H1 (cell line): Measurements from ENCODE around the gene ZNF423. TPM values are rescaled to one million over a fixed set of nuclear protein-coding genes. Genes with fewer than 3 reads are reported as not detected.

Experiments used
- CTCF ChIP-seq, 3 experiments: IDR thresholded peaks; 1 replicate in 2 of 3; 2 replicates in 1 of 3; pipeline versions ENCODE4 v1.5.1 to v1.6.1; 2011; ENCODE audit warnings: low read length in 3 of 3, mild to moderate bottlenecking in 3 of 3, inconsistent platforms in 2 of 3, low read depth in 1 of 3, moderate library complexity in 1 of 3; ENCODE audit not compliant: insufficient read depth in 1 of 3; ENCODE audit errors: control extremely low read depth in 1 of 3
- polyA plus RNA-seq, 7 experiments: library from polyadenylated mRNA; depleted of rRNA in 3 of 7; stranded (reverse) in 5 of 7; unstranded in 2 of 7; fragments of >200 nt in 5 of 7; fragments of 200-250 nt in 2 of 7; gene quantifications; 1 replicate in 5 of 7; 2 replicates in 1 of 7; 4 replicates in 1 of 7; pipeline versions ENCODE4 v1.2.1 to v1.2.3, GENCODE V29; 2011 to 2013; ENCODE audit warnings: missing spikeins in 2 of 7, mixed read lengths in 2 of 7
- total RNA-seq: library from RNA; stranded (reverse); fragmentation: NEBNext Ultra II Directional; extraction: Animal tissue kit (Norgen Biotek cat#: 25700); gene quantifications from 2 replicates; pipeline ENCODE4 v1.2.1, GENCODE V29; 2021
- TF ChIP-seq, protein P1 (sequence below): fragments of 300-600 bp; sonication (generic); IDR thresholded peaks from 2 replicates; pipeline ENCODE4 v1.7.1; 2012; ENCODE audit warnings: low read length, moderate library complexity, mild to moderate bottlenecking, inconsistent platforms; ENCODE audit not compliant: insufficient replicate concordance

The ZNF423 gene
- total and polyA plus RNA-seq, 2 of the 8 experiments (the other 6 are each of a cell fraction or from before 2014, with no cell fraction given), result 38.2 to 52.3 TPM

DNA sequence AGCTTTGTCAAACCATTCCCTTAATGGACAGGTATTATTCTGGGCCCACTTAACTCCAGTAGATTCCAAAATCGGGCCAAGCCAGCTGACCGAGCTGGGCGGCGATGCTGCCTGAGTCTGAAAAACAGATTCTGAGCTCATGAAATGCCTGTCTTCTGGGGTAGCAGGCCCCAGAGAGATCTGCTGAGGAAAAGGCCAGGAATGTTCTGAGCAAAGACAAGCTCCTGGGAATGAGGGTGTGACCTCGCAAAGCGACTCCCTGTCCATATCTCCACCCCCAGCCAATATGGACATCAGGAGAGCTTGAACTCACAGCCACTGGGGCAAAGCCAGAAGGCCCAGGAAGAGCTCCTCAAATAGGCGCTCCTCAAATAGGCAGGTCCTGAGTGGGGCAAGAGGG lies 23.7 kb downstream of the ZNF423 start (continued):
- TF ChIP-seq, protein P1, sequence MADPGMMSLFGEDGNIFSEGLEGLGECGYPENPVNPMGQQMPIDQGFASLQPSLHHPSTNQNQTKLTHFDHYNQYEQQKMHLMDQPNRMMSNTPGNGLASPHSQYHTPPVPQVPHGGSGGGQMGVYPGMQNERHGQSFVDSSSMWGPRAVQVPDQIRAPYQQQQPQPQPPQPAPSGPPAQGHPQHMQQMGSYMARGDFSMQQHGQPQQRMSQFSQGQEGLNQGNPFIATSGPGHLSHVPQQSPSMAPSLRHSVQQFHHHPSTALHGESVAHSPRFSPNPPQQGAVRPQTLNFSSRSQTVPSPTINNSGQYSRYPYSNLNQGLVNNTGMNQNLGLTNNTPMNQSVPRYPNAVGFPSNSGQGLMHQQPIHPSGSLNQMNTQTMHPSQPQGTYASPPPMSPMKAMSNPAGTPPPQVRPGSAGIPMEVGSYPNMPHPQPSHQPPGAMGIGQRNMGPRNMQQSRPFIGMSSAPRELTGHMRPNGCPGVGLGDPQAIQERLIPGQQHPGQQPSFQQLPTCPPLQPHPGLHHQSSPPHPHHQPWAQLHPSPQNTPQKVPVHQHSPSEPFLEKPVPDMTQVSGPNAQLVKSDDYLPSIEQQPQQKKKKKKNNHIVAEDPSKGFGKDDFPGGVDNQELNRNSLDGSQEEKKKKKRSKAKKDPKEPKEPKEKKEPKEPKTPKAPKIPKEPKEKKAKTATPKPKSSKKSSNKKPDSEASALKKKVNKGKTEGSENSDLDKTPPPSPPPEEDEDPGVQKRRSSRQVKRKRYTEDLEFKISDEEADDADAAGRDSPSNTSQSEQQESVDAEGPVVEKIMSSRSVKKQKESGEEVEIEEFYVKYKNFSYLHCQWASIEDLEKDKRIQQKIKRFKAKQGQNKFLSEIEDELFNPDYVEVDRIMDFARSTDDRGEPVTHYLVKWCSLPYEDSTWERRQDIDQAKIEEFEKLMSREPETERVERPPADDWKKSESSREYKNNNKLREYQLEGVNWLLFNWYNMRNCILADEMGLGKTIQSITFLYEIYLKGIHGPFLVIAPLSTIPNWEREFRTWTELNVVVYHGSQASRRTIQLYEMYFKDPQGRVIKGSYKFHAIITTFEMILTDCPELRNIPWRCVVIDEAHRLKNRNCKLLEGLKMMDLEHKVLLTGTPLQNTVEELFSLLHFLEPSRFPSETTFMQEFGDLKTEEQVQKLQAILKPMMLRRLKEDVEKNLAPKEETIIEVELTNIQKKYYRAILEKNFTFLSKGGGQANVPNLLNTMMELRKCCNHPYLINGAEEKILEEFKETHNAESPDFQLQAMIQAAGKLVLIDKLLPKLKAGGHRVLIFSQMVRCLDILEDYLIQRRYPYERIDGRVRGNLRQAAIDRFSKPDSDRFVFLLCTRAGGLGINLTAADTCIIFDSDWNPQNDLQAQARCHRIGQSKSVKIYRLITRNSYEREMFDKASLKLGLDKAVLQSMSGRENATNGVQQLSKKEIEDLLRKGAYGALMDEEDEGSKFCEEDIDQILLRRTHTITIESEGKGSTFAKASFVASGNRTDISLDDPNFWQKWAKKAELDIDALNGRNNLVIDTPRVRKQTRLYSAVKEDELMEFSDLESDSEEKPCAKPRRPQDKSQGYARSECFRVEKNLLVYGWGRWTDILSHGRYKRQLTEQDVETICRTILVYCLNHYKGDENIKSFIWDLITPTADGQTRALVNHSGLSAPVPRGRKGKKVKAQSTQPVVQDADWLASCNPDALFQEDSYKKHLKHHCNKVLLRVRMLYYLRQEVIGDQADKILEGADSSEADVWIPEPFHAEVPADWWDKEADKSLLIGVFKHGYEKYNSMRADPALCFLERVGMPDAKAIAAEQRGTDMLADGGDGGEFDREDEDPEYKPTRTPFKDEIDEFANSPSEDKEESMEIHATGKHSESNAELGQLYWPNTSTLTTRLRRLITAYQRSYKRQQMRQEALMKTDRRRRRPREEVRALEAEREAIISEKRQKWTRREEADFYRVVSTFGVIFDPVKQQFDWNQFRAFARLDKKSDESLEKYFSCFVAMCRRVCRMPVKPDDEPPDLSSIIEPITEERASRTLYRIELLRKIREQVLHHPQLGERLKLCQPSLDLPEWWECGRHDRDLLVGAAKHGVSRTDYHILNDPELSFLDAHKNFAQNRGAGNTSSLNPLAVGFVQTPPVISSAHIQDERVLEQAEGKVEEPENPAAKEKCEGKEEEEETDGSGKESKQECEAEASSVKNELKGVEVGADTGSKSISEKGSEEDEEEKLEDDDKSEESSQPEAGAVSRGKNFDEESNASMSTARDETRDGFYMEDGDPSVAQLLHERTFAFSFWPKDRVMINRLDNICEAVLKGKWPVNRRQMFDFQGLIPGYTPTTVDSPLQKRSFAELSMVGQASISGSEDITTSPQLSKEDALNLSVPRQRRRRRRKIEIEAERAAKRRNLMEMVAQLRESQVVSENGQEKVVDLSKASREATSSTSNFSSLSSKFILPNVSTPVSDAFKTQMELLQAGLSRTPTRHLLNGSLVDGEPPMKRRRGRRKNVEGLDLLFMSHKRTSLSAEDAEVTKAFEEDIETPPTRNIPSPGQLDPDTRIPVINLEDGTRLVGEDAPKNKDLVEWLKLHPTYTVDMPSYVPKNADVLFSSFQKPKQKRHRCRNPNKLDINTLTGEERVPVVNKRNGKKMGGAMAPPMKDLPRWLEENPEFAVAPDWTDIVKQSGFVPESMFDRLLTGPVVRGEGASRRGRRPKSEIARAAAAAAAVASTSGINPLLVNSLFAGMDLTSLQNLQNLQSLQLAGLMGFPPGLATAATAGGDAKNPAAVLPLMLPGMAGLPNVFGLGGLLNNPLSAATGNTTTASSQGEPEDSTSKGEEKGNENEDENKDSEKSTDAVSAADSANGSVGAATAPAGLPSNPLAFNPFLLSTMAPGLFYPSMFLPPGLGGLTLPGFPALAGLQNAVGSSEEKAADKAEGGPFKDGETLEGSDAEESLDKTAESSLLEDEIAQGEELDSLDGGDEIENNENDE, result no peak
- TF ChIP-seq CTCF (IDR thresholded peaks at IDR 0.05; ENCODE audit: control extremely low read depth in 1 of 3, insufficient read depth in 1 of 3, low read depth in 1 of 3, low read length in 3 of 3), result no peak
